Endothelial cell of umbilical vein (primary cell): ENCODE results near the gene CD83.

Experiments
- EZH2 ChIP-seq: IDR thresholded peaks from 2 replicates; pipeline ENCODE4 v1.6.1; 2012; ENCODE audit warnings: borderline replicate concordance, low read depth, mild to moderate bottlenecking, moderate library complexity, low read length, inconsistent platforms; ENCODE audit not compliant: severe bottlenecking
- FOS ChIP-seq: IDR thresholded peaks from 2 replicates; pipeline ENCODE4 v1.6.1; 2011; ENCODE audit warnings: mild to moderate bottlenecking, low read length, moderate library complexity, borderline replicate concordance; ENCODE audit not compliant: insufficient read depth
- GATA2 ChIP-seq: IDR thresholded peaks from 2 replicates; pipeline ENCODE4 v1.7.0; 2011; ENCODE audit warnings: low read depth, mild to moderate bottlenecking, moderate library complexity, mixed read lengths, low read length; ENCODE audit not compliant: insufficient read length, insufficient read depth
- MYC ChIP-seq: IDR thresholded peaks from one replicate; pipeline ENCODE4 v1.6.1; 2011; ENCODE audit warnings: mild to moderate bottlenecking, low read depth, low read length
- TF ChIP-seq, protein P1 (sequence below), 2 donors: IDR thresholded peaks; 1 replicate in 1 of 2; 2 replicates in 1 of 2; pipeline ENCODE4 v1.5.1; 2011; ENCODE audit warnings: low read length in 2 of 2, mild to moderate bottlenecking in 2 of 2, moderate library complexity in 2 of 2, control low read depth in 1 of 2, inconsistent platforms in 1 of 2, low read depth in 1 of 2; ENCODE audit not compliant: insufficient read depth in 1 of 2; ENCODE audit errors: extremely low read depth in 1 of 2

DNA sequence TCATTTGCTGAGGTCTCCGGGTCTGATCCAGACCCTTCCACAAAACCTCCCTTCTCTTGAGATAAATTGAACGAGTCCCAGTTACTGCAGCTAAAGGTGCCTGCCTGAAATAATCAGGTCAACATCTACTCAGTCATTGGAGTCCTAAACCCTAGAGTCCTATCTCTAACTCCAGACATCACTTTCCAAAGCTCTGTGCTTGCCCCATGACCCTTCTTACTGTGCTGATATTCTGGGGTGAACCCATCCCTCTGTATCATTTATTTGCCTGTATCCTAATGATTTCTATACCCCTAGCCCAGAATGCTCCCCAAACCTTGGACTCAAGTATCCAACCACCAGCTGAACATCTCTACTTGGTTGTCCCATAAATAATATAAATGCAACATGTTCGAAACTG lies 35.7 kb downstream of the CD83 start:
- TF ChIP-seq, protein P1, sequence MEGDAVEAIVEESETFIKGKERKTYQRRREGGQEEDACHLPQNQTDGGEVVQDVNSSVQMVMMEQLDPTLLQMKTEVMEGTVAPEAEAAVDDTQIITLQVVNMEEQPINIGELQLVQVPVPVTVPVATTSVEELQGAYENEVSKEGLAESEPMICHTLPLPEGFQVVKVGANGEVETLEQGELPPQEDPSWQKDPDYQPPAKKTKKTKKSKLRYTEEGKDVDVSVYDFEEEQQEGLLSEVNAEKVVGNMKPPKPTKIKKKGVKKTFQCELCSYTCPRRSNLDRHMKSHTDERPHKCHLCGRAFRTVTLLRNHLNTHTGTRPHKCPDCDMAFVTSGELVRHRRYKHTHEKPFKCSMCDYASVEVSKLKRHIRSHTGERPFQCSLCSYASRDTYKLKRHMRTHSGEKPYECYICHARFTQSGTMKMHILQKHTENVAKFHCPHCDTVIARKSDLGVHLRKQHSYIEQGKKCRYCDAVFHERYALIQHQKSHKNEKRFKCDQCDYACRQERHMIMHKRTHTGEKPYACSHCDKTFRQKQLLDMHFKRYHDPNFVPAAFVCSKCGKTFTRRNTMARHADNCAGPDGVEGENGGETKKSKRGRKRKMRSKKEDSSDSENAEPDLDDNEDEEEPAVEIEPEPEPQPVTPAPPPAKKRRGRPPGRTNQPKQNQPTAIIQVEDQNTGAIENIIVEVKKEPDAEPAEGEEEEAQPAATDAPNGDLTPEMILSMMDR (IDR thresholded peaks at IDR 0.05; ENCODE audit: extremely low read depth in 1 of 2, insufficient read depth in 1 of 2, low read depth in 1 of 2, low read length in 2 of 2), result no peak
- TF ChIP-seq MYC (no peak), FOS (no peak), GATA2 (no peak), EZH2 (no peak)
